Posterior cingulate gyrus (tissue), 11 donors: Measurements from ENCODE around the gene LFNG.

ENCODE experiments used
- DNase-seq, 10 donors: peaks; one replicate each; pipeline versions ENCODE4 v3.0.0 to v3.0.0-alpha.2; 2020 to 2021; ENCODE audit warnings: mixed read lengths in 3 of 10
- intact Hi-C: fragments of 100-400 bp; cut with DNase I; formaldehyde crosslinking; loops from one replicate; pipeline ENCODE4 v1.15.1; 2023

LFNG gene

GRCh38 chr7:2563955-2564354, 44.4 kb downstream of the LFNG start:
- peak in 2 of 10 donors; percentile 0 to 22 for DNase-seq
- intact Hi-C loops, result loop anchor here (10.0 kb wide), 1 partner anchor 51 kb away; no protein-coding TSS in a partner anchor

- DNase-seq, result peak in 3 of 10 donors; percentile 5 to 35 (median 6)
- intact Hi-C loops, result loop anchor here (5.0 to 10.0 kb wide), 2 partner anchors 50 to 117 kb away; no protein-coding TSS in a partner anchor
Measured at GRCh38 chr7:2564970-2565540, 45.5 kb downstream of the LFNG start.

GRCh38 chr7:2566348-2566889, 46.8 kb downstream of the LFNG start:
- DNase-seq, result peak in 1 of 10 donors; percentile 55
- intact Hi-C loops, result loop anchor here (2.0 to 10.0 kb wide), 3 partner anchors 48 to 142 kb away; no protein-coding TSS in a partner anchor

- DNase-seq, result peak in 9 of 10 donors; percentile 27 to 89 (median 55)
- intact Hi-C loops, result loop anchor here (2.0 to 10.0 kb wide), 3 partner anchors 48 to 142 kb away; no protein-coding TSS in a partner anchor
Measured at GRCh38 chr7:2566890-2567678, 47.5 kb downstream of the LFNG start.

GRCh38 chr7:2567679-2568278, 48.2 kb downstream of the LFNG start:
- DNase-seq, result peak; percentile 43 to 94 (median 61)
- intact Hi-C loops, result loop anchor here (2.0 to 10.0 kb wide), 3 partner anchors 47 to 141 kb away; no protein-coding TSS in a partner anchor

- peak in 2 of 10 donors; percentile 64 to 73 for DNase-seq
- intact Hi-C loops, result loop anchor here (5.0 to 10.0 kb wide), 2 partner anchors 46 to 114 kb away; no protein-coding TSS in a partner anchor
Measured at GRCh38 chr7:2568521-2569223, 49.1 kb downstream of the LFNG start.

- peak in 2 of 10 donors; percentile 18 to 65 for DNase-seq
- intact Hi-C loops, result loop anchor here (5.0 to 10.0 kb wide), 2 partner anchors 45 to 113 kb away; no protein-coding TSS in a partner anchor
Measured at GRCh38 chr7:2569421-2569820, 49.8 kb downstream of the LFNG start.

- intact Hi-C loops, result no loop called here
- peak in 2 of 10 donors; percentile 45 to 48 for DNase-seq
Measured at GRCh38 chr7:2570021-2570420, 50.4 kb downstream of the LFNG start.

- intact Hi-C loops, result no loop called here
- DNase-seq, result peak in 2 of 10 donors; percentile 48 to 55
Measured at GRCh38 chr7:2571409-2571808, 51.8 kb downstream of the LFNG start.

- DNase-seq, result peak in 2 of 10 donors; percentile 55 to 59
- intact Hi-C loops, result no loop called here
Measured at GRCh38 chr7:2572101-2572842, 52.7 kb downstream of the LFNG start.

GRCh38 chr7:2573761-2574160, 54.2 kb downstream of the LFNG start:
- intact Hi-C loops, result no loop called here

GRCh38 chr7:2575046-2575732, 55.6 kb downstream of the LFNG start:
- DNase-seq, result peak in 2 of 10 donors; percentile 57 to 59
- intact Hi-C loops, result no loop called here

More at GRCh38 chr7:2573761-2574160, 54.2 kb downstream of the LFNG start:
- peak in 2 of 10 donors; percentile 1 to 22 for DNase-seq

GRCh38 chr7:2575733-2576340, 56.3 kb downstream of the LFNG start:
- DNase-seq, result peak in 7 of 10 donors; percentile 44 to 91 (median 56)

GRCh38 chr7:2576742-2577491, 57.3 kb downstream of the LFNG start:
- DNase-seq, result peak in 3 of 10 donors; percentile 39 to 65 (median 49)
- intact Hi-C loops, result no loop called here

More at GRCh38 chr7:2575733-2576340, 56.3 kb downstream of the LFNG start:
- intact Hi-C loops, result no loop called here
